ENCODE results near the gene KLHL29.
A peak's percentile ranks its signal among the peaks of the same experiment; 100 is the strongest.

KLHL29 gene

DNA sequence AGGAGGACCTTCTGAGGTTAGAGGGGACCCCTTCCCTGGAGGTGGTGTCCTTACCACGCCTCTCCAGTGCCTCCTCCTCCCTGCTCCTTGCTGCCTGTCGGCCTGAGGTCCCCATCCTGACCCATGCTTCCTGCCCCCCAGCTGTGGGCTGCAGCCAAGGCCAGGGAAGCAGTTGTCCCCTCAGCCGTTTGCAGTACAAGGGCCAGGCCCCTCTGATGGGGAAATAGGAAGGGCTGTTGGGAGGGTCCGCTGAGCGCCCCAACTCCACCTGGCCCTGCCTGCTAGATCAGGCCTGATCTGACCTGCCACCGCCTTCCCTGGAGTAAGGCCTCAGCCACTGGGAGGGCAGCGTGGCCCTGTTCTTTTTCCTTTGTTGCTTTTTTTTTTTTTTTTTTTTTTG is 219.8 kb downstream of the KLHL29 start:
- H2BK5ac ChIP-seq (ENCODE audit: low read length) = peak overlapping the region; percentile 11
- peaks cover 2 to 13% of the 10 kb centered on the region in 2 donors for H3K9me3 ChIP-seq (replicated peaks in 1 of 2; ENCODE audit: control insufficient read depth in 2 of 2, insufficient read depth in 1 of 2, low read depth in 1 of 2, low read length in 2 of 2)
- H4K8ac ChIP-seq (ENCODE audit: low read depth, low read length) = no peak overlapping the region
- H3K23ac ChIP-seq (ENCODE audit: low read depth, low read length, poor library complexity) = no peak overlapping the region
- H3K4me2 ChIP-seq (ENCODE audit: insufficient read depth, low read length, poor library complexity, severe bottlenecking) = no peak overlapping the region
- H3K4ac ChIP-seq (ENCODE audit: low read length) = no peak overlapping the region
- WGBS, 2 donors (ENCODE audit: extremely low coverage in 2 of 2, insufficient read length in 2 of 2, insufficient replicate concordance in 1 of 2) = no CpG with 5 or more reads among the region's 7 CpGs
- H2BK15ac ChIP-seq (ENCODE audit: low read length) = peak overlapping the region; percentile 10
- no peak overlapping the region for H2BK120ac ChIP-seq (ENCODE audit: low read depth, low read length)
- no peak overlapping the region for H3K14ac ChIP-seq (ENCODE audit: low read length)
- no peaks in the 10 kb centered on the region for H3K36me3 ChIP-seq (replicated peaks in 1 of 2; ENCODE audit: control insufficient read depth in 2 of 2, insufficient read depth in 2 of 2, low read length in 2 of 2)
- no peak overlapping the region for H4K91ac ChIP-seq (ENCODE audit: low read depth, low read length, poor library complexity)
- no peak for DNase-seq (ENCODE audit: low spot score)
- peaks cover 9 to 12% of the 10 kb centered on the region in 2 donors for H3K4me1 ChIP-seq (ENCODE audit: control insufficient read depth in 2 of 2, insufficient read depth in 1 of 2, low read depth in 1 of 2, low read length in 2 of 2)
- H3K9ac ChIP-seq (ENCODE audit: low read depth, low read length, poor library complexity) = peak overlapping the region; percentile 63
- H3K27me3 ChIP-seq (ENCODE audit: control insufficient read depth in 3 of 3, insufficient read depth in 3 of 3, low read depth in 1 of 3, low read length in 3 of 3) = no peaks in the 10 kb centered on the region
- no peak overlapping the region for H2AFZ ChIP-seq (ENCODE audit: low read length)
- peak overlapping the region; percentile 74 for H3K18ac ChIP-seq (ENCODE audit: low read length)
- H3K4me3 ChIP-seq (ENCODE audit: low read length in 2 of 2) = no peak overlapping the region
- no peaks in the 10 kb centered on the region for H3K79me1 ChIP-seq (ENCODE audit: low read depth, low read length)
- no peak overlapping the region for H2BK12ac ChIP-seq (ENCODE audit: low read length)
- no peak overlapping the region for H3K27ac ChIP-seq (replicated peaks; ENCODE audit: low read length)
- peak overlapping the region; percentile 47 for H2AK5ac ChIP-seq (ENCODE audit: low read depth, low read length)

DNA sequence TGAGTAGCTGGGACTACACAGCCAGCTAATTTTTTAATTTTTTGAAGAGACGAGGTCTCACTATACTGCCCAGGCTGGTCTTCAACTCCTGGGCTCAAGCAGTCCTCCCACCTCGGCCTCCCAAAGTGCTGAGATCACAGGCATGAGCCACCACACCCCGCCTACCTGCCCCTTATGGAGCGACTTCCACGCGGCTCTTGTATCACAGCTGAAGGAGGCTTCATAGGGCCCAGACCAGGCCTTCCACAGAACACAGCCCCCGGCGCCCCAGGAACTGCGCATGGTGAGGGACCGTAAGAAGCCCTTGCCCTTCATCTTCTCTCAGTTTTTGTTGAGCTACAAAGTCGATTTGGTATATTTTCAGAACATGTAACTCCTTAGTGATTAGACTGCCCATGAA is 220.3 kb downstream of the KLHL29 start:
- no peak overlapping the region for H2BK12ac ChIP-seq (ENCODE audit: low read length)
- peaks cover 7 to 11% of the 10 kb centered on the region in 2 donors for H3K4me1 ChIP-seq (ENCODE audit: control insufficient read depth in 2 of 2, insufficient read depth in 1 of 2, low read depth in 1 of 2, low read length in 2 of 2)
- H3K4me2 ChIP-seq (ENCODE audit: insufficient read depth, low read length, poor library complexity, severe bottlenecking) = no peak overlapping the region
- H3K4me3 ChIP-seq (ENCODE audit: low read length in 2 of 2) = no peak overlapping the region
- no peak overlapping the region for H2AFZ ChIP-seq (ENCODE audit: low read length)
- H3K9me3 ChIP-seq (replicated peaks in 1 of 2; ENCODE audit: control insufficient read depth in 2 of 2, insufficient read depth in 1 of 2, low read depth in 1 of 2, low read length in 2 of 2) = peaks cover 4 to 14% of the 10 kb centered on the region in 2 donors
- no peak overlapping the region for H3K9ac ChIP-seq (ENCODE audit: low read depth, low read length, poor library complexity)
- H2BK15ac ChIP-seq (ENCODE audit: low read length) = peak overlapping the region; percentile 10
- H3K36me3 ChIP-seq (replicated peaks in 1 of 2; ENCODE audit: control insufficient read depth in 2 of 2, insufficient read depth in 2 of 2, low read length in 2 of 2) = no peaks in the 10 kb centered on the region
- no peak overlapping the region for H3K27ac ChIP-seq (replicated peaks; ENCODE audit: low read length)
- no peak overlapping the region for H2AK5ac ChIP-seq (ENCODE audit: low read depth, low read length)
- no peak overlapping the region for H3K4ac ChIP-seq (ENCODE audit: low read length)
- no peak overlapping the region for H2BK5ac ChIP-seq (ENCODE audit: low read length)
- H3K14ac ChIP-seq (ENCODE audit: low read length) = no peak overlapping the region
- H2BK120ac ChIP-seq (ENCODE audit: low read depth, low read length) = no peak overlapping the region
- no peak overlapping the region for H4K91ac ChIP-seq (ENCODE audit: low read depth, low read length, poor library complexity)
- no peaks in the 10 kb centered on the region for H3K79me1 ChIP-seq (ENCODE audit: low read depth, low read length)
- no peak overlapping the region for H3K23ac ChIP-seq (ENCODE audit: low read depth, low read length, poor library complexity)
- no peak for DNase-seq (ENCODE audit: low spot score)
- H3K18ac ChIP-seq (ENCODE audit: low read length) = no peak overlapping the region
- H4K8ac ChIP-seq (ENCODE audit: low read depth, low read length) = no peak overlapping the region
- H3K27me3 ChIP-seq (ENCODE audit: control insufficient read depth in 3 of 3, insufficient read depth in 3 of 3, low read depth in 1 of 3, low read length in 3 of 3) = no peaks in the 10 kb centered on the region
- WGBS, 2 donors (ENCODE audit: extremely low coverage in 2 of 2, insufficient read length in 2 of 2, insufficient replicate concordance in 1 of 2) = no CpG with 5 or more reads among the region's 11 CpGs

DNA sequence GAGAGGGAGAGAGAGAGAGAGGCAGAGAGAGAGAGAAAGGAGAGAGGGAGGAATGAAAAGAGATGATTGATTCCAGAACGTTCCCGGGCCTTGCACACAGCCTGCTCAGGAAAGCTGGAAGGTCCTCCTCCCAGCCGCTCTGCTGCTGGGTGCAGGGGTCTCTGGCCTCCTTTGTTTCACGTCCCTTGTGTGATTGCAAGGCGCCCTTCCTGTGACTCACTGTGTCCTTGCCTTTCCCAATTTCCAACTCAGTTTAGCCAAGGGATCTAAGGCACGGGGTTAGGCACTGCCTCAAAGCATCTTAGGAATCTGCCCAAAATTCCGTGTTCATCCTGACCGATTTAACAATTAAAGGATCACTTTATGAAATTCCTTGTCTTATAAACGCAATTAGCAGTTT is 221.2 kb downstream of the KLHL29 start:
- Histone ChIP-seq H3K4ac (ENCODE audit: low read length) (no peak overlapping the region), H4K8ac (ENCODE audit: low read depth, low read length) (no peak overlapping the region), H3K4me2 (ENCODE audit: insufficient read depth, low read length, poor library complexity, severe bottlenecking) (no peak overlapping the region), H3K4me3 (ENCODE audit: low read length in 2 of 2) (no peak overlapping the region), H3K9me3 (replicated peaks in 1 of 2; ENCODE audit: control insufficient read depth in 2 of 2, insufficient read depth in 1 of 2, low read depth in 1 of 2, low read length in 2 of 2) (peaks cover 6 to 22% of the 10 kb centered on the region in 2 donors), H2BK120ac (ENCODE audit: low read depth, low read length) (no peak overlapping the region), H3K4me1 (ENCODE audit: control insufficient read depth in 2 of 2, insufficient read depth in 1 of 2, low read depth in 1 of 2, low read length in 2 of 2) (peaks cover 7 to 11% of the 10 kb centered on the region in 2 donors), H3K36me3 (replicated peaks in 1 of 2; ENCODE audit: control insufficient read depth in 2 of 2, insufficient read depth in 2 of 2, low read length in 2 of 2) (no peaks in the 10 kb centered on the region), H2BK5ac (ENCODE audit: low read length) (no peak overlapping the region), H3K14ac (ENCODE audit: low read length) (no peak overlapping the region), H2AFZ (ENCODE audit: low read length) (no peak overlapping the region), H2AK5ac (ENCODE audit: low read depth, low read length) (no peak overlapping the region), H3K79me1 (ENCODE audit: low read depth, low read length) (no peaks in the 10 kb centered on the region), H3K27ac (replicated peaks; ENCODE audit: low read length) (no peak overlapping the region), H4K91ac (ENCODE audit: low read depth, low read length, poor library complexity) (no peak overlapping the region), H3K23ac (ENCODE audit: low read depth, low read length, poor library complexity) (no peak overlapping the region), H3K9ac (ENCODE audit: low read depth, low read length, poor library complexity) (no peak overlapping the region), H2BK12ac (ENCODE audit: low read length) (no peak overlapping the region), H3K27me3 (ENCODE audit: control insufficient read depth in 3 of 3, insufficient read depth in 3 of 3, low read depth in 1 of 3, low read length in 3 of 3) (no peaks in the 10 kb centered on the region), H3K18ac (ENCODE audit: low read length) (no peak overlapping the region), H2BK15ac (ENCODE audit: low read length) (no peak overlapping the region)
- WGBS, 2 donors (ENCODE audit: extremely low coverage in 2 of 2, insufficient read length in 2 of 2, insufficient replicate concordance in 1 of 2) = no CpG with 5 or more reads among the region's 9 CpGs
- DNase-seq (ENCODE audit: low spot score) = no peak

DNA sequence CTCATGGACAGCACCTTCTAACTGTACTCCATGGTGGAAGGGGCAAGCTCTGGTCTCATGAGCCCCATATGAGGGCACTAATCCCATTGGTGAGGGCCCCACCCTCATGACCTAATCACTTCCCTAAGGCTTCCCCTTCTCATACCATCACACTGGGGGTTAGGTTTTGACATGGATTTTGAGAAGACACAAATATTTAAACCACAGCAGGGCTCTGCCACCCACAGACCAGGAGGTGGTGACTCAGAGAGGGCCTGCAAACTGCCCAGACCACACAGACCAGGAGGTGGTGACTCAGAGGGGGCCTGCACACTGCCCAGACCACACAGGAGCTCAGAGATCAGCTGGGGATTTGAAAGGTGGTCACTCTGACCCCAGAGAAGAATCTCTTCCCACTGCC is 222.0 kb downstream of the KLHL29 start:
- Histone ChIP-seq H2AFZ (ENCODE audit: low read length) (no peak overlapping the region), H2BK5ac (ENCODE audit: low read length) (no peak overlapping the region)

More for the DNA sequence above, 222.0 kb downstream of the KLHL29 start:
- no peak overlapping the region for H4K8ac ChIP-seq (ENCODE audit: low read depth, low read length)
- no peak overlapping the region for H4K91ac ChIP-seq (ENCODE audit: low read depth, low read length, poor library complexity)
- H3K27me3 ChIP-seq (ENCODE audit: control insufficient read depth in 3 of 3, insufficient read depth in 3 of 3, low read depth in 1 of 3, low read length in 3 of 3) = no peaks in the 10 kb centered on the region
- H3K4me2 ChIP-seq (ENCODE audit: insufficient read depth, low read length, poor library complexity, severe bottlenecking) = no peak overlapping the region
- no peak for DNase-seq (ENCODE audit: low spot score)
- H3K4me3 ChIP-seq (ENCODE audit: low read length in 2 of 2) = no peak overlapping the region
- H3K9me3 ChIP-seq (replicated peaks in 1 of 2; ENCODE audit: control insufficient read depth in 2 of 2, insufficient read depth in 1 of 2, low read depth in 1 of 2, low read length in 2 of 2) = peaks cover 6 to 28% of the 10 kb centered on the region in 2 donors
- H3K9ac ChIP-seq (ENCODE audit: low read depth, low read length, poor library complexity) = no peak overlapping the region
- H2BK15ac ChIP-seq (ENCODE audit: low read length) = no peak overlapping the region
- no peak overlapping the region for H2BK120ac ChIP-seq (ENCODE audit: low read depth, low read length)
- no peak overlapping the region for H3K18ac ChIP-seq (ENCODE audit: low read length)
- H3K36me3 ChIP-seq (replicated peaks in 1 of 2; ENCODE audit: control insufficient read depth in 2 of 2, insufficient read depth in 2 of 2, low read length in 2 of 2) = no peaks in the 10 kb centered on the region
- no peak overlapping the region for H2AK5ac ChIP-seq (ENCODE audit: low read depth, low read length)
- H3K14ac ChIP-seq (ENCODE audit: low read length) = no peak overlapping the region
- H3K4me1 ChIP-seq (ENCODE audit: control insufficient read depth in 2 of 2, insufficient read depth in 1 of 2, low read depth in 1 of 2, low read length in 2 of 2) = peaks cover 6 to 11% of the 10 kb centered on the region in 2 donors
- no peak overlapping the region for H3K23ac ChIP-seq (ENCODE audit: low read depth, low read length, poor library complexity)
- no peaks in the 10 kb centered on the region for H3K79me1 ChIP-seq (ENCODE audit: low read depth, low read length)
- H3K27ac ChIP-seq (replicated peaks; ENCODE audit: low read length) = no peak overlapping the region
- H3K4ac ChIP-seq (ENCODE audit: low read length) = no peak overlapping the region
- no peak overlapping the region for H2BK12ac ChIP-seq (ENCODE audit: low read length)
